ENCODE data around the gene AKAP6.
A peak's percentile ranks its signal among the peaks of the same experiment; 100 is the strongest.

AKAP6 gene

DNA sequence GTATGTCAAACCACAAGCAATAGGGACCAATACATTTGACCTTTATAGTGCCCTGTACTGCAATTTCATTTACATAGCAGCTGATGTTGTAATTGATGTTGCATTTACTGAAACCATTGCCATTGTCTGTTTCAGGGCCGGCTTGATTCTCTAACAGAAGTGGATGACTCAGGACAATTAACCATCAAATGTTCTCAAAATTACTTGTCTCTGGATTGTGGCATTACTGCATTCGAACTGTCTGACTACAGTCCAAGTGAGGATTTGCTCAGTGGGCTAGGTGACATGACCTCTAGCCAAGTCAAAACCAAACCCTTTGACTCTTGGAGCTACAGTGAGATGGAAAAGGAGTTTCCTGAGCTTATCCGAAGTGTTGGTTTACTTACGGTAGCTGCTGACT is 216.0 kb downstream of the AKAP6 start:
- TF ChIP-seq POU2F2 (IDR thresholded peaks at IDR 0.05; ENCODE audit: low read depth, low read length), result no peak
- TF ChIP-seq TAF1 (IDR thresholded peaks at IDR 0.05; ENCODE audit: low read depth, low read length), result no peak
- TF ChIP-seq POLR2A (IDR thresholded peaks at IDR 0.05; ENCODE audit: low read depth, low read length), result no peak
- no peak for TF ChIP-seq POLR2AphosphoS5 (IDR thresholded peaks at IDR 0.05; ENCODE audit: low read depth, low read length)
- TF ChIP-seq SPI1 (IDR thresholded peaks at IDR 0.05; ENCODE audit: low read depth, low read length), result no peak
- TF ChIP-seq PAX5 (IDR thresholded peaks at IDR 0.05; ENCODE audit: insufficient read depth, low read length, severe bottlenecking), result no peak
- FAIRE-seq (no peak), DNase-seq (ENCODE audit: insufficient read length, low spot score) (no peak)

GRCh38 chr14:32545506-32546210 is 216.6 kb downstream of the AKAP6 start:
- DNase-seq (ENCODE audit: insufficient read length, low spot score), result no peak
- no peak for TF ChIP-seq POLR2AphosphoS5 (IDR thresholded peaks at IDR 0.05; ENCODE audit: low read depth, low read length)
- TF ChIP-seq TAF1 (IDR thresholded peaks at IDR 0.05; ENCODE audit: low read depth, low read length), result no peak
- no peak for TF ChIP-seq PAX5 (IDR thresholded peaks at IDR 0.05; ENCODE audit: insufficient read depth, low read length, severe bottlenecking)
- TF ChIP-seq POLR2A (IDR thresholded peaks at IDR 0.05; ENCODE audit: low read depth, low read length), result no peak
- TF ChIP-seq SPI1 (IDR thresholded peaks at IDR 0.05; ENCODE audit: low read depth, low read length), result no peak
- TF ChIP-seq POU2F2 (IDR thresholded peaks at IDR 0.05; ENCODE audit: low read depth, low read length), result no peak
- FAIRE-seq, result no peak

DNA sequence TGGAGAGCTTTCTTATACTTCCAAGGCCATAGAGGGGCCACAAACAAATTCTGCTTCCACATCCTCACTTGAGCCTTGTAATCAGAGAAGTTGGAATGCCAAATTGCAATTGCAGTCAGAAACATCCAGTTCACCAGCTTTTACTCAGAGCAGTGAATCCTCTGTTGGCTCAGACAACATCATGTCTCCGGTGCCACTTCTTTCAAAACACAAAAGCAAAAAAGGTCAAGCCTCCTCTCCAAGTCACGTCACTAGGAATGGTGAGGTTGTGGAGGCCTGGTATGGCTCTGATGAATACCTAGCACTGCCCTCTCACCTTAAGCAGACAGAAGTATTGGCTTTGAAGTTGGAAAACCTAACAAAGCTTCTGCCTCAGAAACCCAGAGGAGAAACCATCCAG is 217.1 kb downstream of the AKAP6 start:
- no peak for FAIRE-seq
- TF ChIP-seq POLR2A (IDR thresholded peaks at IDR 0.05; ENCODE audit: low read depth, low read length) (no peak), POLR2AphosphoS5 (IDR thresholded peaks at IDR 0.05; ENCODE audit: low read depth, low read length) (no peak), TAF1 (IDR thresholded peaks at IDR 0.05; ENCODE audit: low read depth, low read length) (no peak), SPI1 (IDR thresholded peaks at IDR 0.05; ENCODE audit: low read depth, low read length) (no peak), POU2F2 (IDR thresholded peaks at IDR 0.05; ENCODE audit: low read depth, low read length) (no peak), PAX5 (IDR thresholded peaks at IDR 0.05; ENCODE audit: insufficient read depth, low read length, severe bottlenecking) (no peak)
- no peak for DNase-seq (ENCODE audit: insufficient read length, low spot score)

GRCh38 chr14:32552766-32553165 is 223.7 kb downstream of the AKAP6 start:
- TF ChIP-seq PAX5 (IDR thresholded peaks at IDR 0.05; ENCODE audit: insufficient read depth, low read length, severe bottlenecking) (no peak), POU2F2 (IDR thresholded peaks at IDR 0.05; ENCODE audit: low read depth, low read length) (no peak), TAF1 (IDR thresholded peaks at IDR 0.05; ENCODE audit: low read depth, low read length) (no peak), POLR2AphosphoS5 (IDR thresholded peaks at IDR 0.05; ENCODE audit: low read depth, low read length) (no peak), POLR2A (IDR thresholded peaks at IDR 0.05; ENCODE audit: low read depth, low read length) (no peak), SPI1 (IDR thresholded peaks at IDR 0.05; ENCODE audit: low read depth, low read length) (no peak)
- no peak for FAIRE-seq
- DNase-seq (ENCODE audit: insufficient read length, low spot score), result no peak

DNA sequence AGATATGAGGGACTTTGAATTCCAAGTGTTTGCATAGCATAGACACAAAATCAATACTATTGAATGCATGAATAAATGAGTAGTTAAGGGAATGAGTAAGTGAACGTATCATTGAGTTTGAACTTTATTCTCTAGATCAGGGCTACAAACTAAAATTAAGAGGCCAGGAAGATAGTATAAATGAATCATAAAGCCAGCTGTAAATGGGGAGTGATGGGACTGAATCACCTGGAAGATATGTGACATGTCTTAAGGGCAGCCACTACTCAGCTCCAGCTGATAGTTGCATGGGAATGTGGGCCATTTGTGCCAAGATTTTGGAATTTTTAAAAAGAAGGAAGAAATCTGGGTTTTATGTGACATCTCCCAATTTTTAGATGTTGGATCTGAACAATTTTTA is 229.9 kb downstream of the AKAP6 start:
- TF ChIP-seq POLR2AphosphoS5 (IDR thresholded peaks at IDR 0.05; ENCODE audit: low read depth, low read length) (no peak), POLR2A (IDR thresholded peaks at IDR 0.05; ENCODE audit: low read depth, low read length) (no peak), POU2F2 (IDR thresholded peaks at IDR 0.05; ENCODE audit: low read depth, low read length) (no peak), TAF1 (IDR thresholded peaks at IDR 0.05; ENCODE audit: low read depth, low read length) (no peak), SPI1 (IDR thresholded peaks at IDR 0.05; ENCODE audit: low read depth, low read length) (no peak), PAX5 (IDR thresholded peaks at IDR 0.05; ENCODE audit: insufficient read depth, low read length, severe bottlenecking) (no peak)
- no peak for FAIRE-seq
- no peak for DNase-seq (ENCODE audit: insufficient read length, low spot score)

DNA sequence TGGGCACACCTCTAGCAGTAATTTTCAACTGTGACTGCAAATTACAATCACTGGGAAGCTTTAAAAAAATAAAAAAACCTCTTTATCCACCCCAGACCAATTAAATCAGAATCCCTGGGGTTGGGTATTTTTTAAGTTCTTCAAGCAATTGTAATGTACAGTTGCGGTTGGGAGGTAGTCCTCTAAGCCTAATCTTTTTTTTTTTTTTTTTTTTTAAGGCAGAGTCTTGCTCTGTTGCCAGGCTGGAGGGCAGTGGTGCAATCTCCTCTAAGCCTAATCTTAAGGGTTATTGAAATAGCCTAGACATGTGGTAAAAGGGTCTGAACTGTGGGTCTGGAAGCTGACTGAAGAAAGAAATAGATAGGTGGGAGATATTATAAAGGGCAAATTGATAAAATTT is 230.5 kb downstream of the AKAP6 start:
- no peak for FAIRE-seq
- DNase-seq (ENCODE audit: insufficient read length, low spot score), result no peak
- TF ChIP-seq TAF1 (IDR thresholded peaks at IDR 0.05; ENCODE audit: low read depth, low read length) (no peak), POU2F2 (IDR thresholded peaks at IDR 0.05; ENCODE audit: low read depth, low read length) (no peak), POLR2AphosphoS5 (IDR thresholded peaks at IDR 0.05; ENCODE audit: low read depth, low read length) (no peak), POLR2A (IDR thresholded peaks at IDR 0.05; ENCODE audit: low read depth, low read length) (no peak), SPI1 (IDR thresholded peaks at IDR 0.05; ENCODE audit: low read depth, low read length) (no peak), PAX5 (IDR thresholded peaks at IDR 0.05; ENCODE audit: insufficient read depth, low read length, severe bottlenecking) (no peak)

DNA sequence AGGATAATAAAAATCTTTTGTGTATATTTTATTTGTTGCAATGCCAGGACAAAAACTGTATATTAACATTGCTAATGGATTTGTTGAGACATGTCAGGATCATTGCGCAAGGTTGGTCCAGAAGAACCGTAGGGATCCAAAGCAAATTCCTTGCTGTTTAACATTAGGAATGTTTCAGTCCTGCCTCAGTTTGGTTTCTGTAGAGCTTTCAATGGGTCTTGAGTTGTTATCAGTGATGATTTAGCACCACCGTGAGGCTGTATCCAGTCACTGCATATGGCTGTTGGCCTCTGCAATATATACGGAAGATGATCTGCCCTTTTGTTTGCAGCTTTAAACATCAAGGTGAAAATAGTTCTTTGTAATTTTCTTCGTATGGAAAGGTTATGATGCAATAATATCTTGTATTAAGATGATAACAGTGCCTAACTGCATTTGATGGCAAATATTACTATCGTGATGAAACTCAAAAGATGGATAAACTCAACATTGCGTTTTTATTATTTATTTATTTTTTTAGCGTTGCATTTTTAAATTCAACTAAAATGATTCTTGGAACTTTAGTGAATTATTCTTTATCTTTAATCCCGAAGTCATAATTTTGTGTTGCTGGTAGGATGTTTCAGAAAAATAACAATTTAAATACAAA is 231.2 kb downstream of the AKAP6 start:
- peak; percentile 64 for FAIRE-seq
- peak; percentile 12 for DNase-seq (ENCODE audit: insufficient read length, low spot score)
- TF ChIP-seq POLR2A (IDR thresholded peaks at IDR 0.05; ENCODE audit: low read depth, low read length) (no peak), TAF1 (IDR thresholded peaks at IDR 0.05; ENCODE audit: low read depth, low read length) (no peak), SPI1 (IDR thresholded peaks at IDR 0.05; ENCODE audit: low read depth, low read length) (no peak), PAX5 (IDR thresholded peaks at IDR 0.05; ENCODE audit: insufficient read depth, low read length, severe bottlenecking) (no peak), POLR2AphosphoS5 (IDR thresholded peaks at IDR 0.05; ENCODE audit: low read depth, low read length) (no peak), POU2F2 (IDR thresholded peaks at IDR 0.05; ENCODE audit: low read depth, low read length) (no peak)

DNA sequence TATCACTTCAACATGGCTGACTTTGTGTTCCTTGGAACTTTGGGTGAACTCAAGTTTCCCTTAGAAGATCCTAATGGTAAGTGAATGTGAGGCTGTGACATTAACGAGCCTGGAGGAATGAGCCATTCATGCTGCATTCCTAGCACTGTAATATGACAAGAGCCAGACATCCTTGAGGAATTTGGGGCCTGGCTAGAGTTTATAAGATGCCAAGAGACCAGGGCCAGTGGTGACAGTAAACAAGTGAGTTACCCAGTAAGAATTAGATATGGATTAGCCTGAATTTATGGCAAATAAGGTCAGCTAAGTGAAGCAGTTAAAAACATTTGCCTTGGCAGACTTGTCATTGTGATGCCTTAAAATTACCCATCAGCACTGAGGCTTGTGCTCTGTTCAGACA is 232.4 kb downstream of the AKAP6 start:
- TF ChIP-seq SPI1 (IDR thresholded peaks at IDR 0.05; ENCODE audit: low read depth, low read length) (no peak), TAF1 (IDR thresholded peaks at IDR 0.05; ENCODE audit: low read depth, low read length) (no peak), PAX5 (IDR thresholded peaks at IDR 0.05; ENCODE audit: insufficient read depth, low read length, severe bottlenecking) (no peak), POU2F2 (IDR thresholded peaks at IDR 0.05; ENCODE audit: low read depth, low read length) (no peak)
- no peak for FAIRE-seq
- no peak for DNase-seq (ENCODE audit: insufficient read length, low spot score)

DNA sequence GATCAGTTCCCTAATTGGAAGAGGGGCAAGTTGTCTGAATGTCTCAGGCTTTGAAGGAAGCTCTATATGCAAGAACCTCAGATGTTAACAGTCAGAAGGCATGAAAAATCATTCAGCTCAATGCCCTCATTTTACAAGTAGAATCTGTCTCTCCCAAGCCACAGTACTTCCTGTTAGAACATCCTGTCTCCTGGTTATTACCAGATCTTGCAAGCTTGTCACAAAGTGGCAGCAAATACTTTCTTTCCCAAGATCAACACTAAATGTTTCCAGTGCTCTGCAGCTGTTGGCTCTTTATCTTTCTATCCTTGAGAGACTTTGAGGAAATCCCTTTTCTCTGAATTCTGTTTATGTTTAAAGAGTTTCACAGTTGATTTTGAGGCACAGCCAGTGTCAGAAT is 235.5 kb downstream of the AKAP6 start:
- FAIRE-seq (peak; percentile 56), DNase-seq (ENCODE audit: insufficient read length, low spot score) (no peak)
- TF ChIP-seq POLR2A (IDR thresholded peaks at IDR 0.05; ENCODE audit: low read depth, low read length) (no peak), TAF1 (IDR thresholded peaks at IDR 0.05; ENCODE audit: low read depth, low read length) (no peak), POU2F2 (IDR thresholded peaks at IDR 0.05; ENCODE audit: low read depth, low read length) (no peak), PAX5 (IDR thresholded peaks at IDR 0.05; ENCODE audit: insufficient read depth, low read length, severe bottlenecking) (no peak), SPI1 (IDR thresholded peaks at IDR 0.05; ENCODE audit: low read depth, low read length) (no peak), POLR2AphosphoS5 (IDR thresholded peaks at IDR 0.05; ENCODE audit: low read depth, low read length) (no peak)

All from GM12891 (cell line).